GM20000 (cell line): ENCODE results near the gene CLSTN1.

Source experiments
- DNase-seq: peaks from one replicate; pipeline ENCODE4 v3.0.0; 2012; ENCODE audit warnings: low spot score
- CTCF ChIP-seq: IDR thresholded peaks from 2 replicates; pipeline ENCODE4 v1.5.1; 2012; ENCODE audit warnings: mild to moderate bottlenecking, control low read depth; ENCODE audit errors: extremely low read depth, missing control alignments

The CLSTN1 gene

GRCh38 chr1:9701665-9702064, 122.1 kb downstream of the CLSTN1 start:
- no peak for TF ChIP-seq CTCF
- no peak for DNase-seq

- DNase-seq = no peak
- TF ChIP-seq CTCF = no peak
These were observed 123.4 kb downstream of the CLSTN1 start for GRCh38 chr1:9700340-9700739.

- no peak for TF ChIP-seq CTCF
- no peak for DNase-seq
These were observed 124.4 kb downstream of the CLSTN1 start for GRCh38 chr1:9699361-9699760.

GRCh38 chr1:9696793-9697192, 127.0 kb downstream of the CLSTN1 start:
- no peak for DNase-seq
- TF ChIP-seq CTCF = no peak

- no peak for TF ChIP-seq CTCF
- DNase-seq = no peak
These were observed 132.1 kb downstream of the CLSTN1 start for GRCh38 chr1:9691691-9692090.

GRCh38 chr1:9691108-9691445, 132.7 kb downstream of the CLSTN1 start:
- no peak for TF ChIP-seq CTCF
- no peak for DNase-seq

GRCh38 chr1:9690440-9691107, 133.2 kb downstream of the CLSTN1 start:
- DNase-seq = no peak
- no peak for TF ChIP-seq CTCF
